Left renal cortex interstitium (tissue), 4 donors: Measurements from ENCODE around the gene CNTFR. TPM values are rescaled to one million over a fixed set of nuclear protein-coding genes. Genes with fewer than 3 reads are reported as not detected.
"Not testable (repeated sequence)": the region's sequence is repeated elsewhere in the genome, so short reads cannot be mapped to it uniquely, and the experiment has no call there.

Source experiments
- DNase-seq, 4 donors: peaks; one replicate each; pipeline ENCODE4 v3.0.0-alpha.2; 2013; ENCODE audit warnings: low read depth in 4 of 4, low spot score in 2 of 4, missing footprints in 1 of 4
- polyA plus RNA-seq, 4 donors: library from polyadenylated mRNA; unstranded; fragments of 120-200 nt; gene quantifications; one replicate each; pipeline ENCODE4 v1.2.1, GENCODE V29; 2013; ENCODE audit not compliant: insufficient read length in 4 of 4

The CNTFR gene, protein sequence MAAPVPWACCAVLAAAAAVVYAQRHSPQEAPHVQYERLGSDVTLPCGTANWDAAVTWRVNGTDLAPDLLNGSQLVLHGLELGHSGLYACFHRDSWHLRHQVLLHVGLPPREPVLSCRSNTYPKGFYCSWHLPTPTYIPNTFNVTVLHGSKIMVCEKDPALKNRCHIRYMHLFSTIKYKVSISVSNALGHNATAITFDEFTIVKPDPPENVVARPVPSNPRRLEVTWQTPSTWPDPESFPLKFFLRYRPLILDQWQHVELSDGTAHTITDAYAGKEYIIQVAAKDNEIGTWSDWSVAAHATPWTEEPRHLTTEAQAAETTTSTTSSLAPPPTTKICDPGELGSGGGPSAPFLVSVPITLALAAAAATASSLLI
- polyA plus RNA-seq, result 10 to 100 TPM; 33.1 to 59.9 (median 47.4) TPM

DNA sequence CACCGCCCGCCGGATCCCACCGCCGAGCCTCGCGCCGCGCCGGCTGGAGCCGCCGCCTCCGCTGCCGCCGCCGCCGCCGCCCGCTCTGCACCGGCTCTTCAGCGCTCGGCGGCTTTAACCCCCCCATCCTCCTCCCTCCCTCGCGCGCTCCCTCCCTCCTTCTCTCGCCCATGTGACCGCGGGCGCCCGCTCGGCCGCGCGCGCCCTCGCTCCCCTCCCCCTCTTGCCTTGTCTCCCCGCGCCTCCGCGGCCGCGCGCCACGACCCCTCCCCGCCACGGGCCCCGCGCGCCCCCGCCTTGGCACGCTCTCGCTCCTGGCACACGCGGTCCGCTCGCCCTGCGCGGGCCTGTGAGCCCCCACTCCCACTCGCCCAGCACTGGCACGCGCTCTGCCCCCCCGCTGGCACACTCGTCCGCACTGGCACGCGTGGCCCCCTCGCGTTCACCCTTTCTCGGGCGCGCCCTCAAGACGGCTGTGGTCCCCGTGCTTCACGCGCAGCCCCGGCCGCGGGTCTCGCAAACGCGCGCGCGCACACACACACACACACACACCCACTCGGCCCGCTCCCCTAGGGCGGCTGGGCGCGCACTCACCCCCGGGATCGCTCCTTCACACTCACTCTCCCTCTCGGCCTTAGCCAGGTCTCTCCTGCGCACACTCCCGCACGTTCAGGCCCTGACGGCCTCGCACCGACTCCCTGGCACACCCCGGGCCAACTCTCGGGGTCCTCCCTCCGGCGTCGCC lies at the start of gene CNTFR:
Gene CNTFR (minus strand): TSS at position 89 of the 745 bp plus-strand sequence. CDS start 20,743 bp downstream, outside the sequence.
- no peak for DNase-seq

DNA sequence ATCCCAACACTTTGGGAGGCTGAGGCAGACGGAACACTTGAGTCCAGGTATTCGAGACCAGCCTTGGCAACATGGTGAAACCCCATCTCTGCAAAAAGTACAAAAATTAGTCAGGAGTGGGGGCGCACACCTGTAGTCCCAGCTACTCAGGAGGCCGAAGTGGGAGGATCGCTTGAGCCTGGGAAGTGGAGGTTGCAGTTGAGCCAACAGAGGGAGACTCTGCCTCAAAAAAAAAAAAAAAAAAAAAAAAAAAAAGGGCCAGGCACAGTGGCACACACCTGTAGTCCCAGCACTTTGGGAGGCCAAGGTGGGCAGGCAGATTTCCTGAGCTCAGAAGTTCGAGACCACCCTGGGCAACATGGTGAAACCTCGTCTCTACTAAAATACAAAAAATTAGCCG lies 49.8 kb upstream of the CNTFR start:
- DNase-seq, result not testable (repeated sequence)

DNA sequence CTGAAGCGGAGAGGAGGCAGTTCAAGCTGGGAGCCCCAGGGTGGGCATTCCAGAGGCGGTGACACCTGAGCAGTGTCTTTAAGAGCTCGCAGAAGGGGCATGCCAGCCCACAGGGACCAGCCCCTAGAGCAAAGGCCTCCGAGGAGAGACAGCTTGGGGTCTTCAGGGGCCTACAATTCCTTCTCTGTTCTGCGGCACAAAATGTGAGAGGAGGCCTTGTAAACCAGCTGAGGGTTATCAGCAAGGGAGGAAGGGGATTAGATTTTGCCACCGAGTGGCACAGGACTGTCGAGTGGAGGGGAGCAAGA lies 48.6 kb upstream of the CNTFR start:
- no peak for DNase-seq

DNA sequence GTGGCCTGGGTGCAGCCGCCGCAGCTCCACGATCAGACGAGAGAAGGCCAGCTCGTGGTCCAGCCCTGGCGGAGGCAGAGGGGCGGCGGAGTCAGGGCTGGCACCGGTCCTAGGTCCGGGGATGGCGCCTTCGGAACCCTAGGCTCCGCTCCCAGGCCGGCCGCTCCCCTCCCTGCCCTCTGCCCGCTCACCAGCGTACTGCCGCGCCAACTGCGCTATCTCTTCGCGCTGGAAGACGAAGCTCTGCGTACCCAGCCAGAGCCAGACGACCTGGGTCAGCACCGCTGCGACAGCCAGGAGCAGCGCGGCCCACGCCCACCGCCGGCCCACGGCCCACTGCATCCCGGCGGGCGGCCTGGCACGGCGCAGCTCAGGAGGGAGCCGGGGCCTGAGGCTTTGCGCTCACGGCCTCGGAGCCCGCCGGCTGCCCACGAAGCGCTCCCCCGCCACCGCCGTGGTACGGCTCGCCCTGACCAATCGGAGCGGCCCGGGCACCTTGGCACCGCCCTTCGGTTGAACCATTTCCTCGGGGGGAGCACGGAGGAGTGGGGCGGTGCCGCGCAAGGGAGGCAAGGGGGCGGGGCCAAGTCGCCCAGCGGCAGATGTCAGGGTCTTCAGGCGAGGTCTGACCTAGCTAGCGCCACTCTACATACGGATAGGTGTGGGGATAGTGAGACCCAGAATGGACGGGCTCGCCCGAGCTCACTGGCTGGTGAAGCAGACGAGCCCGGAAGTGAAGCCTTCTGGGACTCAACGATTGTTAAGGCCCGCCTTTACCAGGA lies 48.0 kb upstream of the CNTFR start, which contains the start of gene SIGMAR1:
Gene SIGMAR1 (minus strand): TSS at position 432 of the 782 bp plus-strand sequence. CDS start 90 bp downstream, at position 342.
- DNase-seq, result peak in 3 of 4 donors; percentile 76 to 91 (median 82)

DNA sequence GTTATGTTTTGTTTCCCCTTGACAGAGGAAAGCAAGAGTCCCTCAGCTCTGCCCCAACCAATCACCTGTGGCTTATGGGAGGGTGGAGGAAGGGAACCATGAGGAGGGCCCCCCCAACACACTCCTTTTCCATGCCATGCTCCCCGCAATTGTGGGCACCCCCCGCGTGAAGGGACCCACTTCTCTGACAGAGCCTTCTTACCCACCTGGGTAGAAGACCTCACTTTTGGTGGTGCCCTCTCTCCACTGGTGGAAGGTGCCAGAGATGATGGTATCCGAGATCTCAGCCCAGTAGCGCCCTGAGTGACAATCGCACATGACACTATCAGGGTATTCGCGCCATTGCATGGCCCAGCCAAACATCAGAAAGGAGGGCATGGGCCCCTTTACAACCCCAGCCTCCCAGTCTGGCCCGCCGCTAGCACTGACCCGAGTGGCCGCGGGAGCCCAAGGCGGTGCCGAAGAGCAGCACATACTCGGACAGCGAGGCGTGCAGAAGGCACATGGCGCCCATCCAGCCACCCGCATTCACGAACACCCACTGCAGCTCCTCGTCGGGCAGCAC lies 47.3 kb upstream of the CNTFR start:
- no peak for DNase-seq

DNA sequence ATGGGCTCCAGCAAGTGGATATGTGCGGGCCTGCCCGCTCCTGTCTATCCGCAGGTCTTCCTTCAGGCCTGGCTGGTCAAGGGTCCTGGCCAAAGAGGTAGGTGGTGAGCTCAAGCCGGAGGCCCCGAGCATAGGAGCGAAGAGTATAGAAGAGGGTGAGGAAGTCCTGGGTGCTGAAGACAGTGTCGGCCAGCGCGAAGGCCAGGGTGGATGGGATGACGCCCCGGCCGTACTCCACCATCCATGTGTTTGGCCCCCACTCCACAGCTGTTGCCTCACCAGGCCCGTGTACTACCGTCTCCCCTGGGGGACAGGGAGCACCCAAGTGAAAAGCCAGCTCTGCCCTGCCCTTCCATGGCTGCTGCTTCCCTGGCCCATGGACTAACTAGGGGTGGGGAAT lies 46.0 kb upstream of the CNTFR start:
- DNase-seq, result no peak

DNA sequence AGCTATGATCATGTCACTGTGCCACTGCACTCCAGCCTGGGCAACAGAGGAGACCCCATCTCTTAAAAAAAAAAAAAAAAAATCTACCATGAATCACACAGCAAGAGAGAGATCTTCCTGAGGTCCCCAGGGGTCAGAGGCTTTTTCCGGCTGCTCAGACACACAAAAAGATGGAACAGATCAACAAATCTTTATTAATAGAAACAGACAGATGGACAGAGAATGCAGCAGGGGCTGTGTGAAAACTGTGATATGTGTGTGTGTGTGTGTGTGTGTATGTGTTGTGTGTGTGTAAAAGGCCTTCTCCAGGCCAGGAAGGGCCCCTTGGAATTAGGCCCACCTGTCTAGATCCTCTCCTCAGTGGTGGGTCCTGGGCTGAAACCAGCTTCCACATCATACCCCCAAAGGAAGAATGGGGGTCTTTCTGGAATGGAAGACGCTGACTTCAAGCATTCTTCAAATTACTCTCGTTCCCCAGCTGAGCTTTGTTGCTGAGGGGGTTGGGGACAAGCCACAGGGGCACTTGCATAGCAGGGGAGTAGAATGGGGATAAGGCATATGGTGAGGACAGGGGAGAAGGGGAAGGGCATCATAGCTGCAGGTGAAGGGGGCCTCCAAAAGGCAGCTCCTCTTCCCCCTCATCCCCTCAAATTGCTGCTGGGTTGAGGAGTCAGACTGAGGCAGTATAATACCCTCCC lies 45.2 kb upstream of the CNTFR start:
- no peak for DNase-seq

DNA sequence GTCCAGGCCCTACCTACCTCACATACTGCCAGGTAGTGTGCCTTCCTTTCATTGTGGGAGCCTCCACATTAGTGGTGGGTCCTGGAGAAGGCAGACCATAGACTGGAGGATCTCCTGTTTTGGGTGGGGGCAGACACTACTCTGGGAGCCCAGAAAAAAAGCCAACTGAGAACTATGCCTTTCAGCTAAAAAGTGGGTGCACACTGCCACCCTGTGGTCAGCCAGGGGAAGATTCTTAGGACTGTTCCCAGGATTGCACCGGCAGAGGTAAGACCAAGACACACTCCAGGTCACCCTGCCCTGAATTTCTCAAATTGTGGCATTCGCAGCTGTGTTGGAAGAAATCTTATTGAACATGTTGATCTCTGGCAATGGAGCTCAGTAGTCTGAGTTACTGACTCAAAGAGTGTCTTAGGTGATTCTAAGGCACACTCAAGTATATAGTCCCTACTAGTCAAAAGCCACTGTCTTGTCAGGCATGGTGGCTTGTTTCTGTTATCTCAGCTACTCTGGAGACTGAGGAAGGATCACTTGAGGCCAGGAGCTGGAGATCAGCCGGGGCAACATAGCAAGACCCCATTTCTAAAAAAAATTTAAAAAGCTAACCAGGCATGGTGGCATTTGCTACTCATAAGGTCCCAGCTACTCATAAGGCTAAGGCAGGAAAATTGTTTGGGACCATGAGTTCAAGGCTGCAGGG lies 44.5 kb upstream of the CNTFR start:
- DNase-seq, result no peak

DNA sequence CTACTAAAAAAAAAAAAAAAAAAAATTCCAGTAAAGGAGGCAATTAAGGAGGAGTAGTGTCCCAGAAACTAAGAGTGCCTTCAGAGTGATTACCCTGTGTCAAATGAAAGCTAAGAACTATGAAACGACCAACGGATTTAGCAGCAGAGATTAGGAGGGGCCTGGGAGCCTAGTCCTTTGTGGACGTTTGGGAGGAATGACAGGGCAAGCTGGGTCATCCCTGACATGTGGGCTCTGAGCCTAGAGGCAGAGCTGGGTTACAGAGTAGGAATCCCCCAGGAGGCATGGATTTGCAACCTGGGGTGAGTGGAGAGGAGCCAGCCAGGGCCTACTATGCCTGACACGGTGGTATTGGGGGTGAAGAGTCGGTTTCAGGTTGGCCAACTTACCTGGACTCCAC lies 43.6 kb upstream of the CNTFR start:
- no peak for DNase-seq

DNA sequence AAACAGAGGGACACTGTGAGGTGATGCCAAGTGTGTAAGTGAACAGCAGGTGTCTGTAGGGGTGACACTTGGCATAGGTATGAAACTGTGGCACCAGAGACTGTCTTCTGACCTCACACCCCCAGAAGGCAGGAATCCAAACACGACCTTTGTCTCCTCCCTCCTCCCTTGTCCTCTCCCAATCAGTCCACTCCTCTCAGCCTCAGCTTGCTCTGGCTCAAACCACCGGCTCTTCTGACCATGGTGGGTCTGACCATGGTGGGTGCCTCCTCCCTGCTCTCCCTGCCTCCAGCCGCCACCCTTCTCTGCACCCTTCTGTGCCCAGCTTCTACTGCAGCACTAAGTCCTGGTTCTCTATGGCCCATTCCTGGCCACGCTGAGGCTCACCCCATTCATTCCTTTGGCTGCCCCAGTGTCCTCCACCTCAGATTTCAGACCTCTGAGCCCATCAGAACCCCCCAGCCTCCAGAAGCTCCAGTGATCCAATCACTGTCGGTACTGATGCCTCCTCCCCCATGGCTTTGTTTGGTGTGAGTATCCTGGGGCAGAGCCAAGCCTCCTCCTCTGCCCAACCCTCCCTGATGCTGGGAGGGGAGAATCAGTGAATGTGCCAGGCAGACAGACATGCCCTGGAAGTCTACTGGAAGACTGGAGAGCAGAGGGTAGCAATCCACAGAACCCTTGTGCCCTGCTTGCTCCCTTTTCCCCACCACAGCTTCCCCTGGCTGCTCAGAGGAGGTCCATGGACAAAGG lies 41.1 kb upstream of the CNTFR start:
- no peak for DNase-seq

DNA sequence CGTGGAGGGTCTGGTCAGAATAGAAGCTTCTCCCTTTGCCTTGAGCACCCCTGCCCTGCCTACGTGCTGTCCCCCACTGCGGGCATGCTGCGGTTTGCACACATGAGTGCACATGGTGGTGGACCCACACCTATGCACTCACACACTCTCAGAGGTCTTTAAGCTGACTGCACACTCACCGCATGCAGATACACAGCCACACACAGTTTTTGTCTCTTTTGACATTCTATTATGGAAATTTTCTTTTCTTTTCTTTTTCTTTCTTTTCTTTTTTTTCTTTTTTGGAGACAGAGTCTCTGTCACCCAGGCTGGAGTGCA lies 39.9 kb upstream of the CNTFR start:
- no peak for DNase-seq

DNA sequence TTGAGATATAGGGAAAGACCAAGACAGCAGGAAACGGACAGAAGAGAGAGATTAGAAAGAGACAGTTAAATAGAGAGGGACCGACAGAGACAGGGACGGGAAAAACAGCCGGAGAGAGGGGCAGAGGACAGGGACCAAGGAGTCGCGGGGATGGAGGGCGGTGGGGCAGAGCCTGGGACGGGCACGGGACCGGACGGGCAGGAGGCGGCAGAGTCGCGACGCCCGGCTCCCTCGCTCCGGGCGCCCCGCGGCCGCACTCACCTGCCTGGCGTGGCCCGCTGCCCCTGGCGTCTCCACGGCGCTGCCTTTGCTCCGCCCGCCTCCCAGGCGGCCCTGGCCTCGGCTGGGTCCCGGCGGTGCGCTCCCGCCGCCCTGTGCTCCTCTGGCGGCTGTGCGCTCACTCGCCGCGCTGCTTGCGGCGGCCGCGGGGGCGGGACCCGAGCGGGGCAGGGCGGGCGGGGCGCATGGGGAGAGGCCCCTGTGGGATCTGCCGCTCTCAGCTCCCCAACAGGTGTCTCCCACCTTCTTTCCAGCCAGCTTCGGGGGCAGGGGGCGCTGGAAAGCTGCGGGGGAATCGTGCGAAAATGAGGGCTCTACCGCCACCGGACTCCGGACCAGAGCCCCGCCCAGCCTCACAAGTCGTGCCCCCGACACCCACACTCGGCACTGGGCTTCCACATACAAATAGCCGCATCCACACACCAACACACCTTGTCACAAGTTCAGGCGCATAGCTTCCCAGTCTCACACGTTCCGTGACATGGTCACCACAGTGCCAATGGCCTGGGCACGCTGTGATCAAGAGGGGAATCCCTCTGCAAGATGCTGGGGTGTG lies 39.3 kb upstream of the CNTFR start, which contains the start of gene ARID3C:
Gene ARID3C (minus strand): TSS at position 411 of the 835 bp plus-strand sequence. CDS start 1,052 bp downstream, outside the sequence.
- no peak for DNase-seq

DNA sequence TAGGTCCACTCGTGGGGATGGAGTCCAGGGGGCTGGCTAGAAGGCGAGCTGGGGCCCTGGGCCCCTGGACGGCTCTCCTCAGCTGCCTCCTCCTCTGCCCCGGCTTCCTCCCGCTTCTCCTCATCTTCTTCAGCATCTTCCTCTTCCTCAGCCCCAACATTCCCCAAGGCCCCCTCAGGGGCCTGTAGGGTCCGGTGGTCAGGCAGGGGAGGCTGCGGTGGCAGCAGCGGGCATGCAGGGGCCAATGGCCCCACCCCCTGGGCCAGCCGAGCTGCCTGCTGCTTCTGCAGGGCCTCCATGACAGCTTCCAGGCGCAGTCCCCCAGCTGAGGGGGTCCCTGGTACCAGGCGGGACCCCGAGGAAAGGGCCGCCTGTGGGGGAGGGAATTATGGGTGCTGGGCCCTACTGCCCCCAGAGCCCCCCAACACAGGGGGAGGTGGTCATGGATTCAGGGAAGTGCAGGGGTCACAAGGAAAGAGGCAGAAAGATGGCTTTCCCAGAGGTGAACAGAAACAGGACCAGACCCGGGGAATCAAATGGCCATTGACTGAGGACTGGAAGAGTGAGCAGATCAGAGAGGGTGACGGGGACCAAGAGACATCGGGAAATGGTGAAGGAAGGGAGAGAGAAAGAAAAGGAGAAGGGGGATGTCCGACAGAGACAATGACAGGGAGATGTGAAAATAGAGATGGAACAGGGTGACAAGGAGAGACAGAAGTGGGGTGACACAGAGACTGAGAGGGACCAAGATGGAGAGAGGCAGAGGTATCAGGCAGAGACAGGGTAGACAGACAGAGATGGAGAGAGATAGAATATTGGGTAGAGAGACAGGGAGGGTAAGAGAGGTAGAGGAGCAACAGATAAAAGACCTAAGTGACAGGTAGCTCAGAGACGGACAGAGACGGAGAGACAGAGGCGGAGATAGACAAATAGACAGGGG lies 38.5 kb upstream of the CNTFR start:
- DNase-seq, result no peak

DNA sequence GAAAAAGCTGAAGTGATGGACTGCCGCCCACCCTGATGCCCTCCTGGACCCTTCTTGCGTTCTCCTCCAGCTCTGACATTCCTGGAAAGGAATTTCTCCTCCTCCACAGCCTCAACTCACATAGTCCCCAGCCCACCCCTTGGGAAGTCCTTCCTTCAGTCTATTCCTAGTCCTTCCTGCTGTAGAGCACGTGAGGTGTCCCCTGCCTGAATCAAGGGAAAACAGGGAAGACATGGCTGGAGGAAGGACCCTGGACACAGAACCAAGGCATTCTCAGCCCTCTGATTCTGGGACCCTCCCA lies 35.6 kb upstream of the CNTFR start:
- DNase-seq, result no peak

DNA sequence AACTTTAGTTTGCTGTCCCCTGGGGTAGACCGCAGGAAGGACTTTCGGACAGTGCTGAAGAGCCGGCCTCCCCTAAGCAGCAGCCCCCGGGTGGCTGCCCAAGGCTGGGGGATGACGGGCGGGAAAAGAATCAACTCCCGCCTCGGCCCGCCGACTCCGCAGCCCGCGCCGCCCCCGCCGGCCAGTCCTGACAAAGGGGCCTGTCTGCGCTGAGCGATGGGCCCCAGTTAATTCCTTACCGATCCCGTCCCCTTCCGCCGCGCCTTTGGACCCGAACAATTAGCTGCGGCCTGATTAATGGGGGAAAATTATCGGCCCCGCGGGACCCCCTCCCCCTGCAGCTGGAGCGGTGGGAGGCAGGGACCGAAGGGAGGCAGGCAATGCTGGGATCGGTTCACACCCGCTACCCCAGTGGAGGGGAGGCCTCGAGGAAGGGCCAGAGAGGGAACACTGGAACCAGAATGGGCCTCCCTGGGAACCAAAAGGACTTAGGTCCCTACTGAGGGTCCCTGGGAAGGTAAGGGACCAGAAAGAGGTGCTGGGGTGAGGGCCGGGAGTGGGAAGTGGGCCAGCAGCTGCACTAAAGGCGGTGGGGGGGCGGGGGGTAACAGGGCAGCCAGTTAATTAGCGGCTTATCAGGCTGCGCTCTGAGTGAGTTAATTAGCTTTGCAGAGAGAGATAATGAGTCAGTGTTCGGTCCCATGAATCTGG lies 35.1 kb upstream of the CNTFR start:
- no peak for DNase-seq

DNA sequence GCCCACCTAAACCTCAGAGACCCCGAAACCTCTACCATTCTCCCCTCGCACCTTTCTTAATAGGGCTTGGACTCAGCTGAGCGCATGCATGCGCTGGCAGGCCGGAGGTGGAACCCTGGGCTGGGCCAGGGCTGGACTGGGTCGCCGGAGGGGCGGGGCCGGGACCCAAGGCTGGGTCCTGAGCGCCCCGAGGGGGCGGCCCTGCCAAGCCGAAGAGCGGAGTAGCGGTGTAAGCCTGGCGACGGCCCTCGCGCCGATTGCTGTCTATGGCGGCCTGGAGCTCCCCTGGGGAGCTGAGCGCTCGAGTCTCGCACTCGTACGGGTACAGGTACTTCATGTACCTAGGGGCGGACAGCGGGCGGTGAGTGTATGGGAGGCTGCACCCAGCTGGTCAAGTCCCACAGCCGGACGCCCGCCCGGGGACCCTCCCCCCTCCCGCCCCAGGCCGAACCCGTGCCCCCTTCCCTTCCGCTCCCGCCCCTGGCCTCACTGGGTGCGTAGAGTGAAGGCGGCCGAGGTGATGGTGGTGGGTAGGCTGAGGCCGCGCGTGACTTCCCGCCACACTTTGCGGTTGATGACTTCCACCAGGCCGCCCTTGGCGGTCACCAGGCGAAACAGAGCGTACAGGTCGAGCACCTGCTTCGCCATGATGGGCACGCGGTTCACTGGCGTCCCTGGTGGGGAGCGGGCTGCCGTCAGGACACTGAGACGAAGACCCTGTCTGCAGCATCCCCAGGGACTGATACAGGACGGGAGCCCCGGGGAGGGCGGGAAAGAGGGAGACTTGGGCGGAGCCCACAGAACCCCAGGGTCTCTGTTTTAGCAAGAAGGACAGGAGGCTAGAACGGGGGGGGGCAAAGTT lies 34.1 kb upstream of the CNTFR start:
- DNase-seq, result no peak
